SK-N-MC (cell line): ENCODE data around the gene F2RL2.

Experiments used
- EZH2 ChIP-seq: fragments of 200-600 bp; sonication (generic); IDR thresholded peaks from one replicate; pipeline ENCODE4 v1.6.1; 2017; ENCODE audit warnings: antibody characterized with exemption
- POLR2AphosphoS5 ChIP-seq: IDR thresholded peaks from 2 replicates; pipeline ENCODE4 v1.6.1; 2012; ENCODE audit warnings: mild to moderate bottlenecking, low read depth, low read length, borderline replicate concordance

DNA sequence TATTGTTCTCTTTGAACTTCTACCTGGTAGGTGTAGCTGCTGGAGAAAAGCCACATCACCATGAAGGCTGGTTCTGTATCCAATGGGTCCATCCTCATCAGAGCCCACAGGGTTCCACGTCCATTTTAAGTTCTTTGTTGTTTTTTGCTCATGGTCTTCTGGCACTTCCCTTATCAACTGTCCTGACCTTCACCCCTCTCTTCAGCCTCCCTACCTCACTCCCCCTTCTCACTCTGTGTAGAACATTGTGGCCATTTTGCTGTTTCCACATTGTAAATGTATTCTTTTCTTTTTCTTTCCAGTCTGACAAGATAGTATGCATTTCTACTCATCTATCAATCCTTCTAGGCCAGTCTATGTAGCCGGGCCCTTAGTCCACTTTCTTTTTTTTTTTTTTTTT, 44.3 kb upstream of the F2RL2 start:
- TF ChIP-seq POLR2AphosphoS5 (no peak), EZH2 (no peak)
